Lung (tissue), 12 donors: ENCODE results near the gene DLG2. TPM values are rescaled to one million over a fixed set of nuclear protein-coding genes. Genes with fewer than 3 reads are reported as not detected.

Experiments used
- ATAC-seq: fragments of 200-7000 bp; cut with Tn5 transposase; one replicate; pipeline ENCODE4 v1.9.1; 2020; ENCODE audit warnings: moderate number of reproducible peaks; ENCODE audit not compliant: insufficient read depth, low FRiP score
- DNase-seq, 3 donors: peaks; one replicate each; pipeline ENCODE4 v3.0.0-alpha.2; 2013 to 2017
- H3K27ac ChIP-seq, 2 donors: one replicate each; pipeline ENCODE4 v1.5.1; 2013; ENCODE audit warnings: mild to moderate bottlenecking in 2 of 2, moderate library complexity in 2 of 2, control low read depth in 1 of 2, inconsistent platforms in 1 of 2, low read depth in 1 of 2, low read length in 1 of 2
- H3K27me3 ChIP-seq, 3 donors: one replicate each; pipeline ENCODE4 v1.5.1; 2013; ENCODE audit warnings: low read length in 2 of 3; ENCODE audit not compliant: control insufficient read depth in 3 of 3, insufficient read depth in 3 of 3
- H3K36me3 ChIP-seq, 4 donors: one replicate each; pipeline ENCODE4 v1.5.1; 2013; ENCODE audit warnings: low read length in 4 of 4, mild to moderate bottlenecking in 1 of 4, moderate library complexity in 1 of 4; ENCODE audit not compliant: control insufficient read depth in 4 of 4, insufficient read depth in 4 of 4
- H3K4me1 ChIP-seq, 5 donors: one replicate each; pipeline ENCODE4 v1.5.1; 2013; ENCODE audit warnings: low read length in 5 of 5, mild to moderate bottlenecking in 2 of 5, moderate library complexity in 1 of 5; ENCODE audit not compliant: control insufficient read depth in 5 of 5, insufficient read depth in 5 of 5
- H3K4me3 ChIP-seq: one replicate; pipeline ENCODE4 v1.5.1; 2013; ENCODE audit warnings: mild to moderate bottlenecking, control low read depth, moderate library complexity
- H3K9ac ChIP-seq, 2 donors: one replicate each; pipeline ENCODE4 v1.5.1; 2013; ENCODE audit warnings: low read length in 2 of 2, control low read depth in 1 of 2; ENCODE audit not compliant: insufficient read depth in 1 of 2
- H3K9me3 ChIP-seq, 4 donors: one replicate each; pipeline ENCODE4 v1.5.1; 2013; ENCODE audit warnings: low read length in 3 of 4, mild to moderate bottlenecking in 1 of 4, moderate library complexity in 1 of 4; ENCODE audit not compliant: control insufficient read depth in 4 of 4, insufficient read depth in 3 of 4
- CTCF ChIP-seq: IDR thresholded peaks from 2 replicates; pipeline ENCODE4 v1.5.1; 2012; ENCODE audit warnings: mild to moderate bottlenecking; ENCODE audit errors: control extremely low read depth, extremely low read depth
- WGBS, 2 donors: extraction: QIAGEN DNeasy Blood & Tissue Kit; methylation state at CpG; one replicate each; pipeline ENCODE4 v1.1.7; 2013; 5-methylcytosine and 5-hydroxymethylcytosine counted together
- polyA plus RNA-seq, 2 donors: library from polyadenylated mRNA; stranded (reverse); fragments of 200-250 nt; gene quantifications; one replicate each; pipeline ENCODE4 v1.2.1, GENCODE V29; 2013
- total RNA-seq, 2 donors: library from RNA; depleted of rRNA in 1 of 2; stranded (reverse); fragments of >200 nt in 1 of 2; gene quantifications; one replicate each; pipeline ENCODE4 v1.2.1, GENCODE V29; 2014 to 2021
- donor health status: control.
- donor health status: control.
- donor health status: Bipolar disorder and iron deficiency.
- donor health status: healthy.
- donor health status: DM: yes; HTN: yes; CAD: no.

DLG2 gene
- total and polyA plus RNA-seq, 4 donors: 0.32 to 24.1 (median 5.4) TPM

- no peak overlapping the region for H3K9ac ChIP-seq
- no peak overlapping the region for H3K4me3 ChIP-seq
- H3K4me1 ChIP-seq: no peaks in the 10 kb centered on the region
- TF ChIP-seq CTCF: no peak
- no peak overlapping the region for H3K27ac ChIP-seq
- no peaks in the 10 kb centered on the region for H3K36me3 ChIP-seq
- WGBS, 2 donors: 64 to 69% methylated on average over 4 of the region's 4 CpGs
- no peak for ATAC-seq
- no peaks in the 10 kb centered on the region for H3K9me3 ChIP-seq
- H3K27me3 ChIP-seq: no peaks in the 10 kb centered on the region
- no peak for DNase-seq
Observed at GRCh38 chr11:83656796-83657330, 1970.3 kb downstream of the DLG2 start.

GRCh38 chr11:83655976-83656375, 1971.2 kb downstream of the DLG2 start:
- DNase-seq (no peak), ATAC-seq (no peak)
- no peaks in the 10 kb centered on the region for H3K36me3 ChIP-seq
- no peak for TF ChIP-seq CTCF
- no peaks in the 10 kb centered on the region for H3K9me3 ChIP-seq
- H3K27me3 ChIP-seq: no peaks in the 10 kb centered on the region
- no peak overlapping the region for H3K9ac ChIP-seq
- no peak overlapping the region for H3K27ac ChIP-seq
- no peaks in the 10 kb centered on the region for H3K4me1 ChIP-seq
- WGBS, 2 donors: 93 to 95% methylated on average over 3 of the region's 3 CpGs
- no peak overlapping the region for H3K4me3 ChIP-seq

GRCh38 chr11:83649528-83649855, 1977.7 kb downstream of the DLG2 start:
- no peak overlapping the region for H3K9ac ChIP-seq
- ATAC-seq: no peak
- H3K4me3 ChIP-seq: no peak overlapping the region
- WGBS, 2 donors: 63 to 72% methylated on average over 1 of the region's 1 CpG
- no peak for DNase-seq
- H3K27me3 ChIP-seq: no peaks in the 10 kb centered on the region
- H3K9me3 ChIP-seq: no peaks in the 10 kb centered on the region
- no peaks in the 10 kb centered on the region for H3K36me3 ChIP-seq
- no peak for TF ChIP-seq CTCF
- no peak overlapping the region for H3K27ac ChIP-seq
- H3K4me1 ChIP-seq: no peaks in the 10 kb centered on the region
